GM21786 (cell line): ENCODE measurements around the gene REEP3.
A peak's percentile ranks its signal among the peaks of the same experiment; 100 is the strongest.
"Not testable (repeated sequence)": the region's sequence is repeated elsewhere in the genome, so short reads cannot be mapped to it uniquely, and the experiment has no call there.

Experiments used
- ATAC-seq: cut with Tn5 transposase; IDR thresholded peaks from one replicate; pipeline ENCODE4 v1.9.1; 2021; ENCODE audit not compliant: unreplicated experiment

The REEP3 gene

DNA sequence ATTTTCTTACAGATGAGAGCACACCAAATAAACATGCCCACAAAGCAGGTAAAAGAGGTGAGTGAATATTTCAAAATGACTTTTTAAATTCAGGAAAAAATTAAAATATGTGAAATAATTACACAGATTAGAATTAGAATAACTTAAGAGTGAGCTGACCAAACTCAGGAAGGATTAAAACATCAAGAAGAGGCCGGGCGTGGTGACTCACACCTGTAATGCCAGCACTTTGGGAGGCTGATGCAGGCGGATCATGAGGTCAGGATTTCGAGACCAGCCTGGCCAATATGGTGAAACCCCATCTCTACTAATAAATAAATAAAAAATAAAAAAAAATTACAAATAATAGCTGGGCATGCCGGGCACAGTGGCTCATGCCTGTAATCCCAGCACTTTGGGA, 140.1 kb downstream of the REEP3 start:
- no peak for ATAC-seq

DNA sequence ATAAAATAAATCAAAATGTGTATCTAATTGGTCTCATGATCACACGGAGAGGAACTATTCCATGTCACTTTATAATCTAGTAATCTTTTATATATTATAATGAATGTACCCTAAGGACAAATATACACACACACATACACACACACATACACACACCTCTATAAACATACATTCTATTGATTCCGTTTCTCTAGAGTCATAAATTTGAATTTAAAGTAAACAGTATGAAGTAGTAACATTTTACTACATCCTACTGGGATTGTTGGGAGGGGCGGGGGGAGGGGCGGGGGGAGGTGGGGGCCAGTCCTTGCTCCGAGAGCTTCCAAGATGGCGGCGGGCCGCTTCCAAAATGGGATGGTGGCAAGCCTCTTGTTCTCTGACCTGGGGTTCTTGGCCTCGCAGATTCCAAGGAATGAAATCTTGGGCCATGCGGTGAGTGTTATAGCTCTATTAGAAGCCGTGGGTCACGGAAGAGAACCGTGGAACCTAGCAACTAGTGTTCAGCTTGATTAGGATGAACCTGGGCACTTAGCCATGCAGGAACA, 143.2 kb downstream of the REEP3 start:
- no peak for ATAC-seq

DNA sequence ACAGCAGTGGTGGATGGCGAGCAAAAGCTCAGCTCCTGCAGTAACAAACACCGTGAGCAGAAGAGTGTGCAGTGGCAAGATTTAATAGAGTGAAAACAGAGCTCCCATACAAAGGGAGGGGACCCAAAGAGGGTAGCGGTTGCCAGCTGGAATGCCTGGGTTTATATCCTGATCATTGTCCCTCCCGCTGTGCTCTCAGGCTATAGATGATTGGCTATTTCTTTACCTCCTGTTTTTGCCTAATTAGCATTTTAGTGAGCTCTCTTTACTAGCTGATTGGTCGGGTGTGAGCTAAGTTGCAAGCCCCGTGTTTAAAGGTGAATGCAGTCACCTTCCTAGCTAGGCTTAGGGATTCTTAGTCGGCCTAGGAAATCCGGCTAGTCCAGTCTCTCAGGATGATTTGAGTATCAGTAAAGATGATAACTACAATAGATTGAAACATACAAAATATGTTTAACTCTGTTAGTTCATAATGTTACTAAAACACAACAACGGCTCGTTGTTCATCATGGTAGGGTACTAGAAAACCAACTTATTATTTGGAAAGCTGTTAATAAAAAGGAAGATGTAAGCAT, 143.9 kb downstream of the REEP3 start:
- not testable (repeated sequence) for ATAC-seq

DNA sequence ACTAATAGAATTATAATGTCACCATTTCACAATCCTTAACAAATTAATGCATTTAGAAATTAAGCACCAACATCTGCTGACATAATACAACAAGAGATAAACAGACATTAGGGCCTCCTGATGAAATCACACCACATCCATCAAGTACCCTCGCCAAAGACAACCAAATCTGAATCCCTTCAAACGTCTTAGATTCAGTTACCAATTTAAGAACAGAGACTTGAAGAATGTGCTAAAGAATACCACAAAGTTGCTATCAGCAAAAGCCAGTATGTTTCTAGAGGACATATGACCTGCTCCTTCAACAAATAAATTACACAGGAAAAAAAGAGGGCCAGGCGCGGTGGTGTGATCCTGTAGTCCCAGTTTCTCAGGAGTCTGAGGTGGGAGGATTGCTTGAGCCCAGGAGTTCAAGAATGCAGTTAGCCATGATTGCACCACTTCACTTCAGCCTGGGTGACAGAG, 144.5 kb downstream of the REEP3 start:
- no peak for ATAC-seq

DNA sequence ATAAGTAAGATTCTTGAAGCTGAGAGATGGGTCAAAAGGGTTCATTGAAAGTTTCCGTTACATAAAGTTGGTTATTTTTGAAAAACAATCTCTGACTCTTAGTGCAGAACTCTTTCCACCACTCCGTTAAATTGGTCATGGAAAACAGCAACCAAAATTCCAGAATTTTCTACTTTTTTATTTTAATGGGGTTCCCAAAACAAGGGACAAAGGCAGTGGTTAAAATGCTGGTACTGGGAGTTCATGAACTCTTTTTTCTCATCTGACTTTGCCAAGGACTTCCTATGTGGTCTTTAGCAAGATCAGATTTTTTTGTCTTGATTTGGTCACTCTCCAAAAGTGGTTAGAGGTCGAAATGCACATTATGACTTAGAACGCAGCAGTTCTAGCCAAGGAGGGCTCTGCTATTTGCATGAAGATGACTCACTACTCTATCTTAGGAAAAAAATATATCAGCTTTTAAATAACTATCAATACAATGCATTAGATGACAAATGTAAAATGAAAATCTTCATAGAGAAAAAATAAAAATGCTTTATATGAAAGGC, 145.7 kb downstream of the REEP3 start:
- ATAC-seq: peak; percentile 63

DNA sequence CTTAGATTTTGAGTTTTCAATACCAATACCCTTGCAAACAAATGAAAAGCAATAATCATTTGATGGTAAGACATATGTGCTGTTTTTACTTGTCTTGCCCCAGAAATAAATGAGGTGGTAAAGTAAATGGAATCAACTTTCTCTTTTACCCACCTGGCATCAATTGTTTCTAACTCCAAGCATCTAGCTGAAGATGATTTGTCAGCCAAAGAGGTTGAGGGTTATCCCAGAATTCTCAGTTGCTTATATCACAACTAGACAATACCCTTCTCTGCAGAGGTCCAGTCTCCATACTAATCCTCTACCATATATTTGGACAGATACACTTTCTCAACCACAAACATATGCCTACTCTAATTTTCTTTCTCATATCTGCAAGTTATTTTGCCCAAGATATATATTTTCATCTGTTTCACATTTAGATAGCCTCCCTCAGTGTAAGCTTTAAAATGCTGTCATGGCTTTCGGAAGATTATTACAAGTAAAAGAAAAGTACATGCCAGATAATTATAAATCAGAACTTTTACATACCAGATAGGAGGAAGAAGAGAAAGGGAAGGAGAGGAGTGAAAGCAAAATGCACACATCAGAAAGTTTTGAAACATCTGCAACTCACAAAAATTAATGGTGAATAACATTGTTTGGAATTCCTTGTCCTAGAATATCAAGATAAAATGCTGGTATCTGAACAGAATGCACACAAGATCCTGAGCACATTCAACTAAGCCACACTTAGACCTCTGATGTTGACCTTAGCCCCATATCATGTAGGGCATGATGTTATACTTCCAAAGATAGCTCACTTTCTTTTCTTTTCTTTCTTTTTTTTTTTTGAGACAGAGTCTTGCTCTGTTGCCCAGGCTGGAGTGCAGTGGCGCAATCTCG, 146.6 kb downstream of the REEP3 start:
- ATAC-seq: no peak

DNA sequence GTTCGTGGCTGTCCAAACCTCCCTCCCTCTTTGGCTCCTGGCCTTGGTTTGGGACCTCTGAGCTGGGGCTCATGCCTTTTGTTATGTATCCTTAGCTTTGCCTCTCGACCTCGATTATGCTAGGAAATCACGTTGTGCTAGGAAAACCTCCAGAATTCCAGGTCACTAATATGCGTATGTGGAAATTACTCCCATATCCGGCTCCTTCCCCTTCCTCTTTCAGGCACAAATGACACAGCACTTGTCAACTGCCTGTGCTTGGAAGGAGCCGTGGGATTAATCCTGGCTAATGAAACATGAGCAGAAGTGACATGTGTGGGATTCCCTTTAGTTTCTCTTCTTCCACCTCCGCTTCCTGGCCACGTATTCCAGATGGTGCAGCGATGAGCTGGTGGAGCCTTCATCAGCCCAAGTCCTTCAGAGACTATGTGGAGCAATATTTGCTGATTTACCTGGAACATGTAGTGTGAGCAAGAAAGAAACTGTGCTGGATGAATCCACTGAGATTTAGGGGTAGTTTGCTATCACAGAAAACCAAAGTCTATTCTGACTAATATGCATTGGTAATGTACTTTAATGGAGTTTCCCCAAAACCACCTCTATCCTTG, 149.2 kb downstream of the REEP3 start:
- no peak for ATAC-seq

DNA sequence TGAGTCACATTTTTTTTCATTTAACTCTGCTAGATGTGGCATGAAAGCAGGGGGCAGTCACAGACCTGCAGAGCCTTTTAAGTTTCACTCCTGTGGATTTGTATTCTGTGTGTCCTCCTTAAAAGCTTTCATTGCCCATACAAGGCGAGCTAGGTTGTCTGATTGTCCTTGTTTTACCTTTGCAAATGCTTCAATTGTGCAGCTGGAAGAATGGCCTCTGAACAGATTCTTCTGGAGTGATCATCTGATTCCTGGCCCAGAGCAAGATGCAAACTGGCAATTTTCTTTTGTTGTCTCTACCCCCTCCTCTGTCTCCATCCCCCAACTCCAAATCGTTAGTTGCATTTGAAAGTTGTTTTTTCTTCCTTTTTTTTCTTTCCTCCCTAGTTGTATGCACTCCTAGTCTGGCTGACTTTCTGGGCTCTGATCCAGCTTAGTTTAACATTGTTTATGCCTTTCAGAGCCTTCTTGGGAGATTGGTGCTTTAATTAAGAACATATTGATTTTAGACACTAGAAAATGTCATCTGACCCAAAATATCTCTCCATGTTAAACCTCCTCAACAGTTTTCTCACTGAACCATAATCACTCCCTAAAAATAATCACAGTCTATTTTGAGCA, 150.2 kb downstream of the REEP3 start:
- no peak for ATAC-seq

DNA sequence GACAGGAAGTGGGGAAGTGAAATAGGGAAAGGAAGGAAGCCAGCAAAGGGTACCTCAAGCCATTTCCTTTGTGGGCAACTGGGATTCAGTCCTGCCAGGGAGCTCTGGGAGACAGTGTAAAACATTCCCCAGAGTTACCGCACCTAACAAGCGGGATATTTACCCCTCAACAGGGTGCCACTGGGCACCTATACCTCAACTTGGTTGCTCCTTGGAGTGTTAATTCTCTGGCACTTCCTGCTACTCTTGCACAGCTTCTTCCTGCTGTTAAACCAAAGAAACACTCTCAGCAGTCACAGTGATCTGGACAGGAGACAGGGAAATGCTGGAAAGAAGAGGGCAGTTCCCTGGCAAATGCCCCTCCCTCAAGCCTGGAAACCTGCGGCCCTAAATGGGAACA, 151.3 kb downstream of the REEP3 start:
- ATAC-seq: no peak

DNA sequence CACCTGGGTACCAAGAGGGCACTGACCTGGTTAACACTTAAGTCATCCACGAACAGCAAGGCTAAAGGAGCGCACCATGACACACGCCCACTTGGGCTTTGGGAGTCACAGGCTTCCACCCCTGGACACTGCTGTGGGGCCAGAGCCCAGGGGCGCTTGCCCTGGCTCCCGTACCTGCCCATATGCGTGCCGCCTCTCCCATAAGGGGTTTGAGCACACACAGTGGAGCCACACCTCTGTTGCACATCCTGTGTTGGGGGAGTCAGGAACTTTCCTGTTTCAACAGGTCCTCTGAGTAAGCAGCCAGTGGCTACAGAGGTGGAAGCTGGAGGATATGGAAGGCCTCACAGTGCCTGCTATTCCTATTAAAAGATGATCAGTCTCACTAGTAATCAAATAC, 152.0 kb downstream of the REEP3 start:
- no peak for ATAC-seq

DNA sequence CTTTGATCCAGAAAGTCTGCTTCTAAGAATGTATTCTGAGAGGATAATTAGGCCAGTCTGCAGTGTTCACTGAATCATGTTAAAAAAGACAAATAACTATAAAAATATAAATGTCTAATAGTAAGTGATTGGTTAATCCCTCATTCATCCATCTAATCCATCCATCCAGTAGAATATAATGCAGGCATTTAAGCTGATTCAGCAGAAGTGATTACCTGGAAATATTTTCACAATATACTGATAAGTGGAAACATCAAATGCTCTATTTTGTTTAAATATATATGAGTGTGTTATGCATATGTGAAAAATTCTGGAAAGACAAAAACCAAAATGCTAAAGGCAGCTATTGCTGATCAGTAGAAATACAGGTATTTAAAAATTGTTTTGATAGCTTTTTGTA, 152.6 kb downstream of the REEP3 start:
- ATAC-seq: no peak
